Endothelial cell of hepatic sinusoid (primary cell): ENCODE results near the gene FAM72B.
"Not testable (repeated sequence)": the region's sequence is repeated elsewhere in the genome, so short reads cannot be mapped to it uniquely, and the experiment has no call there.

Experiments
- in situ Hi-C: cut with HindIII; loops from 2 replicates; pipeline ENCODE4 v1.10.0; 2017; ENCODE audit warnings: low sequenced_read_pairs

FAM72B gene

DNA sequence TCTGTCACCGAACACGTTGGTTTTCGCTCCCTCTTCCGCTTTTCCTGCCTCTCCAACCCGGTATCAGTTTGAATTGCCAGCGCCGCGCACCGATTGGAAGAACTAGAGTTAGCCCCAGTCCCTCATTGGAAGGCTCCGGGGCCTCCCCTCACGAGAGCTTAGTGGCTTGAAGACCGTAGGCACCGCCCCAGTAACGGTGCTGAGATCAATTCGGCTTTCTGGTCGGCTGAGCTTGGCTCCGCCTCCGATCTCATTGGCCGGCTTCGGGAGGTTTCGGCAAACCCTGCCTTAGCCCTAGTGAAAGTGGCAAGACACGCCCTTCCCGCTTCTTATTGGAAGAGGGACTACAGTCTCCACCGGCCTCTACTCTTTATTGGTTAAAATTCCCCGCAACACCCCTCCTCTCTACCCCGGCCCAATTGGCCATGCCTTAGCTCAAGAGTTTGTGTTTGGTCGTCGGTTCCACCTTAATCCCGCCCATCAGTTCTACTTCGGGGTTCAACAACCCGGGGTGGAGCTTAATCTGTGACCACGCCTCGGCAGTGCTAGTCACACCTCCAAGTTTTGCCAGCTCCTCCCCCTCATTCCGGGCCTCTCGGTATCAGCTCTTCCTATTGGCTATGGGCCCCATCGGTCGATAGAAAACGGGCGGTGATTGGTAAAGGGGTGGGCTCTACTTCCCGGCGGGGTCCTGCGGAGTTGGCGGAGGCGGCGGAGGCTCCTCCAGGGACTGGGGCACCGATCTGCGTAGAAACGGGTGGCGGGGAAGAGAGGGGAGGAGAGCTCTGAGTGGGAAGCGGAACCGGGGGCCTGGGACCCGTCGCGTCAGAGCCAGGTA lies at the start of gene FAM72B, which contains the start of gene SRGAP2C:
FAM72B (minus strand) TSS at position 51 of the 838 bp plus-strand sequence. CDS start 851 bp downstream, outside the sequence.
SRGAP2C (plus strand) TSS at position 686 of the 838 bp plus-strand sequence. CDS start 2,472 bp downstream, outside the sequence.
- in situ Hi-C loops = not testable (repeated sequence)

DNA sequence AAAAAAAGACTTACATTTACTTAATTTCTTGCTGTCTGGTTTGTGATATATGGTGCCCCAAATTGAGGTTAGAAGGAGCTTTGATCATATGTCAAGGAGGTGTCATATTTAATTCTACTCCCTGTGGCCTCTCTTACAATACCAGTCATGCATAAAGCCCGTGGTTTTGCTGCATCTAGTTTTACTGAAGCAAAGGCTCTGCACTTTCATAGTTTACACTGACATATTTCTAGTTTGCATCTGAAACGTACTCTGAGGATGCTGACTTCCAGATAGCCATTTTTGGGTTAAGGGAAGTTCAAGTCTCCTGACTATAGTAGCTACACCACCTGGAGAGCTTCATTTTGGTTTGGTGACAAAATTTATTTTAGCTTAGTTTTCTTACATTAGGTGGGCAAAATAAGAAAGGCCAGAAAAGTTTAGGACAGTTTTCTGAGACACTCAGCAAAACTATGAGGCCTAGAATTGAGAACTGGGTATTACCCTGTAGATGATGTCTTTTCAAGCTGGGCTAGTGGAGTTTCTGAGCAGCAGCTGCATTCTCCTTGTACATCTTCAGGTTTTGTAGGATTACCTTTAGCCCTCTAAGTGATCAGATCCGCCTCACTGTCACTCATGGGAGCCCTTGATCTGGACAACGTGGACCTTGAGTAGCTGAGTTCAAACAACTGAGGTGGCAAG lies 48.4 kb upstream of the FAM72B start:
- in situ Hi-C loops = not testable (repeated sequence)

DNA sequence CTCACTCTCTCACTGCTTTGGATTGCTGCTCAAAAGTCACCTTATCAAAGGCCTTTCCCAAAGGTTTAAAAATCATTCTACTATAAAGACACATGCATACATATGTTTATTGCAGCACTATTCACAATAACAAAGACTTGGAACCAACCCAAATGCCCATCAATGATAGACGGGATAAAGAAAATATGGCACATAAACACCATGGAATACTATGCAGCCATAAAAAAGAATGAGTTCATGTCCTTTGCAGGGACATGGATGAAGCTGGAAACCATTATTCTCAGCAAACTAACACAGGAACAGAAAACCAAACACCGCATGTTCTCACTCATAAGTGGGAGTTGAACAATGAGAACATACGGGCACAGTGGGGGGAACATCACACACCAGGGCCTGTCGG lies 46.5 kb upstream of the FAM72B start:
- in situ Hi-C loops = not testable (repeated sequence)

DNA sequence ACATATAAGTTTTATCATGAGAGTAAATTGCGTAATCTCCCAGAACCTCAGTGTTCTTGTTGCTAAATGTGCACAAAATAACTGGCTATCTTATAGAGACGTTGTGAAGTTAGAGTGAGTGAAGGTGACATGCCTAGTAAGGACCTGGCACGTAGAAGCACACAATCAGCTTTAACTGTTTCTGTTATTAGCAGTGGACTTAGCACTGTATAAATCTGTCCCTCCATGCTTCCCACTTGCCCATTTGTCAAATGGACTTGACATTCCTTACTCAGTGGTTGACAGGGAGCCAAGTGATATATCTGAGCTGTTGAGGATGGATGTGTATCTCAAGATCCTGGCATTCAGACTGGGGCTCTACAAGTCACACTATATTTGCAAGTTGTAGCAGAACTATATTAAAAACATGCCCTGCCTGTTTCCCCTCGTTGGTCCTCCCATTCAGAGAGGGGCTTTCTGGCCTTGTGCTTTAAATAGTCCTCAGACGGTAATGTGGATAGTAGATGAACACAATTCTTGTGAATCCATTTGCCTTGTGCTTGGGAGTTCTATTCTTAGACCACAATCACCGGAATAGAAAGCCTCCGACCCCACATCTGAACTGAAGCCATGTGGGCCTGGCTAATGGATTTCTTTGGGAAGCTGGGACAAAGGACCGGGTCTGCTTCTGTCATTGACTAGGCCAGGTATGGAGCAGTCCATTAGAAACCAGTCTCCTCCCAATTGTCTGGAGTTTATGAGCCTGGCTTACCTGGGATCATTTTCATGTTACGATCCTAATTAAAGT lies 43.6 kb upstream of the FAM72B start:
- in situ Hi-C loops = not testable (repeated sequence)

DNA sequence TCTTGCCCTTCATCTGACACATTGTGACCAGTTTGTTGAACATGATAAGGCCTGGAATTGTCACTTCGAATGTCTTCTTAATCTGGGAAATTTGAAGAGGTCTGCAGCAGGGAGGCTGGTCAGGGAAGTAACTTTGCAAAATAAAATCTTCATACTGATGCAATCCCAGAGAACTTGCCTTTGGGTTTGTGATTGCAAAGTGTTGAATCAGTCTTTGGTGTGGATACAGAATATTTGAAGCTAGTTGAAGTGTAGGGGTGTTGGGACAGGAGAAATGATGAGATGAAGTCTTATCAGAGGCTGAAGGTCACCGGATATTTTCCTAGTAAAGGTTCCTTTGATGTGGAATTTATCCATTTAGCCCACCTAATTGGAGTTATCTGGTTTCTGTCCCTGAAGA lies 42.8 kb upstream of the FAM72B start:
- in situ Hi-C loops = not testable (repeated sequence)

DNA sequence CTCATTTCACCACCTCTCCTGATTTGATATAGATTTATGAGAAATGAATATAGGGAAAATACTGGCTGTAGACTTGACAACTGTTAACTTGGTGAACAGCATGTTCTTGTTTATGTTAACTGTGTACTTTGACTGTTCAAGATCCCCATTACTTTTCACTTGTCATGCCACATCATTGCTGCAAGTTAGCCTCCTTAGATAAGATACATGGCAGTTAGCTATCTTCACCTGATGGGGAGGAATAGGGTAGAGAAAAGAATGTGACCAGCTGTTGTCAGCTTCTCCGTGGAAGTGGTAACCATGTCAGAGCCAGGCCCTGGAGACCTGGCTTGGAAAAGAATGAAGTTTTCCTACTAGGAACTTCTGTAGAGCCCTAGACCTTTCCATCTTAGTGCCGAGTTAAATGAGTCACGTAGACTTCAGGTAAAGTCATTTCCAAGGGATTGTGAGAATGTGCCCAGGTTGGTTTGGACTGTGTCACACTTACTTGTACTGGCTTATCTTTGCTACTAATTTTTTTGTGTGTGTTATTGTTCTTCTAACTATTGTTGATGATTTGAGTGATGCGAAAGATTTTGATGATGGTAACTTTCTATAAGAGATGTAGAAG lies 42.3 kb upstream of the FAM72B start:
- in situ Hi-C loops = not testable (repeated sequence)

DNA sequence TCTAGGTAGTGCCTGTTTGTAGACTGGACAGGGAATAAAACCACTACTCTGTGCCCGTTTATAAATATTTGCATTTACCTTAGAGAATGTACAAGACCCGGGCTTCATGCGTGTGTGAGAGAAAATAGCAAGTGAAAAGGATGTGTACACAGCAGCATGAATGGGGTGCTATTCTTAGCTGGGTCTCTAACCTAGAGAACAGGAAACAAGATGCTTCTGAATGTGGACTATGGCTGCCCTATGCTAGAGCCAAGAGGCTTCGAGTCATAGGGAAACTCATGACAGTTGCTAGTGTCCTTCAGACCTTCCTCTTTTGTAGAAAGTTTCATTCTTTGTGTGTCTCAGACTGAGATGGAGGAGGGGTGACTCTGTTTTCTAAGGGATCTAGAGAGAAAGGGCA lies 40.6 kb upstream of the FAM72B start:
- in situ Hi-C loops = not testable (repeated sequence)

DNA sequence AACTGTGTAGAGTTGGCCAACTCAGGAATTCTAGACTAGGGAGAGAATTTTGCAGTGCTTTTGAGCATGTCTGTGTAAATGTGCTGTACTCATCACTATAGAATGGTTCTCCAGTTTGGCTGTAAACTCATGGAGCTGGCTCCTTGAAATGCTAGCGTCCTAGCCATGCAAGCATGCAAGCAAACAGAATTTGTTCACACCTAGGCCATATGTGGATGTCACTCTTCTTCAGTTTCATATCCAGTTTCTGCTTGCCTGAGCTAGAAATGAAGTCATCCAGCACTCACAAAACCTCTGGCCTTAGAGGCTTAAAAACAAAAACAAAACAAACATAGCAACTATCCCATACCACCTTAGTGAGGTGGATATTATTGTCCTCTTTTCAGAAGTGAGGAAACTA lies 37.6 kb upstream of the FAM72B start:
- in situ Hi-C loops = not testable (repeated sequence)

DNA sequence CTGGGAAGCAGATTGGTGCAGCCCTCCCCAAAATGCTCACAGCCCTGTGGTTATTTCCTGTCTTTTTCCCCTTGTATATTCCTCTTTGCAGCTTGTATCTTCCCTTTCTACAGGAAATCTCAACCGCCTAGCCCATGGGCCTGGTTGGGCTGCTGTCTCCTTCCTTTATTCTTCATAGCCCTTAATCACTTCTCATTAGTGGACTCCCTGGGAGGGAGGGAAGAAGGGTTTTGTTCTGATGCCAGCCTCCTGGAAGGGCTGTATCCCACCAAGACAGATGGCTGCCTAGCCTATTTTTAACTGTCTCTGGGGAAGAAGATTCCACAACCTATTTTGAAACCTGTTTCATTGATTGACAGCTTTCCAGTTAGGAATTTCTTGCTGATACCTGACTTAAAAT lies 32.5 kb upstream of the FAM72B start:
- in situ Hi-C loops = not testable (repeated sequence)

DNA sequence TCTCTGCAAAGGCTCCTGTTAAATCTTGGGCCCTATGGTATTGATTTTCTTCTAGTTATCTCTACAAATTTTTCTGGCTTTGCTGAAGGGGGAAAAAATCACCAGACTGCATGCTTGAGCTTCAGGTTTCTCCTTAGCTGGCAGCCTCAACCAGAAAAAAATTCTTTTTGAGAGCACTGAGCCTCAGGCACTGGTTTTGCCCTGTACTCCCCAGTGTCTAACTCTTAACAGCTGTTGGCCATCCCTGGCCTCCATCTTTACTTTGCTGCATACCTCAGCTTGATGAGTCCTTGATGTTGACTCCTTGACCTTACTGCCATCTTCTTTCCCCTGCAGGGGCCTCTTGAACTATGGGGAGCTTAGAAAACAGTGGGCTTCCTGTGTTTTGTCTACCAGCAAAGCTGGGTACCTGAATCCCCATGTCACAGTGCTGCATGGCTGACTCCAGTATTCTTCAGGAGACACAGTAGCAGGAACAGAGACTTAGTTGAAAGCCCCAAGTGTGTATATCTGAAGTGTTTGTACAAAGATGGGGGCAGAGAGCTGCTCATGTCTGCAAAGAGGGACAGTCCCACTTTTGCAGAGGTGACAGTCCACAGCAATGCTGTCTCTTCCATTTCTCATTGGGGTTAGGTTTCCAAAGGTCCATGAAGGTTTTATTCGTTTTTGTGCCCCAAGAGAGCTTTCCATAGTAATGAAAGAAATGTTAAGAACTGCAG lies 31.7 kb upstream of the FAM72B start:
- in situ Hi-C loops = not testable (repeated sequence)

DNA sequence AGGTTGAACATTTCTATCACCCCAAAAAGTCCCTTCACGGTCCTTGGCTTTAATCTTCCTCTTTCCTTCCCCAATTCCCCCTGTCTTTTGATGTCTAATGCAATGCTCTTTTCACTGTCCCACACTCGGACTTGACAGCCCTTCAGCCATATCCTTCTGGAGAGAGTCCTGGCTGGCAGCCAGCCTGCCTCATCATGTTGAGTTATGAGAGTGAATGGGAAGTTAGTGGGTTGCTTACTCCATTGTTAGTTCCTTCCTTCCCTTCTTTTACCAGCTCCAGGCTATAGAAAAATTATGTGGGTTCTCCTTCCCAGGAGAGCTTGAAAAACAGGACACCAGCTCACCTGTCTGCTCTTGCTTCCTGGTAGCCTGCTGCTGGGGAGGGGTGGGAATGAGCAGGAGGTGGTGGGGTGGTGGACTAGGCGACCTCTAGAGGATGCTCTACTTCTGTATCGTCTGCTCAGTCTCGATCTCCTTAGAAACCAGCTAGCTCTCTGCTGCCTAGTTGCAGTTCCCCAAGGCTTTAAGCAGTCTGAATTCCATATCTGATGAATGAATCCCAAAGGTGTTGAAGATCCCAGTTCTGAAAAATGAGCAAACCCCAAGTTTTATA lies 30.5 kb upstream of the FAM72B start:
- in situ Hi-C loops = not testable (repeated sequence)

DNA sequence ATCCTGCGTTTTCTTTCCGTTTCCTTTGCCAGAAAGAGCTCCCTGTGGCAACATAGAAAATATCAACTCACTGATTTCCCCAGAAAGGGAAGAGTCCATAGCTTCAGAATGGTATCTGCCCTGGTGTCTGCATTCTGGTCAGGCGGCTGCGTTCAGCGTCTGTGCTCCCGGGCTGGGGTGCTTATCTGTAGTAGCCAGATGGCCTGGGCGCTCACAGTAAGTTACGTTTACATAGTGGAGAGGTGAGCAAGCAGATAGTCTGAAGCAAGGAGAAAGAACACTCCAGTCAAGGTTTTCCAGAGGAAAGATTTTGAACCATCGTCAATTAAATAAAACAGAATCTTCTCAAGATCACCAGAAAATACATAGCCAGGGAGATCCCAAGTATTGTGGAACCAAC lies 29.4 kb upstream of the FAM72B start:
- in situ Hi-C loops = not testable (repeated sequence)

DNA sequence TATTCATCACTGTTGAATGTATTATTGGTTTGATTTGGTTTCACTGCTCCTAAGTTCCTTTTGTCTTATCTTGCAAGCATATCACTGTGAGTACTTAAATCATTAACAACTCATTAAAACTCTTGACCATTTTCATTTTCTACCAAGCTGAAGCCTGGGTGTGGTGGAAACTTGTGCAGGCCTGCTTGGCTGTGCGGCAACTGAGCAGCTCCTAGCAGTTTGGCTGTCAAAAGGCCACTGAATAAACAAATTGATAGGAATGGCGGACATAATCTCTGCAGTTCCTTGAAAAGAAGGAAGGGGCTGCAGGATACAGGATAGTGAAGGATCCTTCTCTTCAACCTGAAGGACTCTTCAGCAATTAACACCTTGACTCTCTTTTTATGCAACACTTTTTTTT lies 26.6 kb upstream of the FAM72B start:
- in situ Hi-C loops = not testable (repeated sequence)

DNA sequence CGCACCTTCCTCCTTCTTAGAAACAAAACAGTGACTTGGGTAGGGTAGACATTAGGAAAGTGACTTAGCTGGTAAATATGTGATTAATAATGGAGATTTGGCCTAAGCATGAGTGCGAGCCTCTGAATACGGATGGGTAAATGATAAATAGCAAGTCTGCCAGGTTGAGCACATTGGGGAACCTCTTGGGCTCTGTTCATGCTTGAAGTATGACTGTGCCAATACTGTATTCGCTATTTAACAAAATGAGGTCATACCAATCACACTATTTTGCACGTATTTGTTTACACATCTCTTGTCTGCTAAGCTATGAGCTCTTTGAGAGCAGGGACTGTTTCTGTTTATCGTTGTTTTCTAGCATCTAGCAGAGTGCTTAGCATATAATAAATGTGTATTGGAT lies 24.2 kb upstream of the FAM72B start:
- in situ Hi-C loops = not testable (repeated sequence)

DNA sequence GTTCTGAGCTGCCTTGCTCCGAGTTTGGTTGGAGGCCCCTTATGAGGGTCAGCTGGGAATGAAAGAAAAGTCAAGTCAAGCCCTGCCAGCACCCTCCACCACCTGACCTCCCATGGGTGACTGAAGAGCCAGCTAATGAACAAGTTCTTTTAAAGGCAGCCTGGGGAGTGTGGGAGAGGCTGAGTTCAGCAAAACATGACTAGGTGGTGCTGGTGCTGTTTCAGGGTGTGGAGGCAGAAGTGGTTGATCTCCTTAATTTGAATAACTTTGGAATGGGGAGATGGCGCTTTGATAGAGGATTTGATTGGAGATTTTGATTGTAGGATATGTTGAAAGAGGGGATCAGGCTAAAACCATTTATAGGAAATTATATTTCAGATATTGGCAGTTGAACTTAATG lies 23.2 kb upstream of the FAM72B start:
- in situ Hi-C loops = not testable (repeated sequence)

DNA sequence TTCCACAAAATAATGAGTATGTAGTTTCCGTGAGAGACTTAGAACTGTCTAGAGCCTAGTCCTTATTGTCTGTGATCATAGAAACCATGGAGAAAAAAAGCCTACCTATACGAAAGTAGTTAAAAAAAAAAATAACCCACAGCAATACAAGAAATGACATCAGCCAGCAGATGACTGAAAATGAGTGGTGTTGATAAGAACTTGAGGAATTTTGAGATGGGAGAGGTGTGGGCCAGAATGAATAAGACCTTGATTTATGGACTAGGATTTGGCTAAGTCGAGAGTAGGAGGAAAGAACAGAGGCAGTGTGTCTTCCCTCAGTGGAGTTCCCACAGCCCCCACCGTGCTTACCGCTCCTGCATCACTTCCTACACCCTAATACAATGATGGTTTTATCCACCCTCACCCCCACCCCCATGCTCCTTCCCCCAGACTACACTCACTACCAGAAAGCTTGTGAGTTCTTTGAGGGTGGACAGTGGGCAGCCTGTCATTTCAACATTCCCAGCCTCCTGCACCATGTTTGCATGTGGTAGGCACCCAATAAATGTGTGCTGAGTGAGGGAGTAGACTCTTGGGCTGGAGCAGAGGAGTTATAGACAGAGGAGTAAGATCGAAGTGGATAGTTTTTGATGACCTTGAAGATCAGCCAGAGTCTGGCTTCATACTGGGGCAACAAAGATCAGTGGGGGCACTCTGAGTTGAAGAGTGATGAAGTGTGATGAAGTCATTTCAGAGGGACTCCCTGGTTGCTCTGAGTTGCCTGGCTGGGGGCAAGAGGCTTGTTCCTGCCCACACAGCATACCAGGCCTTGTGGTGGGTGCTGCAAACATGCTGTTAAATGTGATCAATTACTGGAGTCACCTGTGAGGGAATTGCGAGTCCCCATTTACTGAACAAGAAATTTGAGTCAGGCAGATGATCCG lies 21.9 kb upstream of the FAM72B start:
- in situ Hi-C loops = not testable (repeated sequence)

DNA sequence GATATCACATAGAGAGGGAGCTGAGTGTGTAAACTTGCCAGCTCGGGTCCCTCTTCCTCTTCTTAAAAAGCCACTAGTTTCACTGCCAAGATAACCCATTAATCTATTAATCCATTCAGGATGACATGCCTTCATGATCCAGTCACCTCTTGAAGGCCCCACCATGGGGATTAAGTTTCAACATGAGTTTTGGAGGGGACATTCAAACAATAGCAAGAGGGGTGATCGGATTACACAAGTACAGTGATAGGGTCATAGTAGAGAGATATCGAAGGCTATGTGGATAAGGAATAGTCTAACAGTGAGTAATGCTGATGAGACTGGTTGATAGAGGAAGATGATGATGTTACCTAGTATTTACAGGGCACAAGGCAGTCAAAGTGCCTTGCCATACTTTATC lies 18.8 kb upstream of the FAM72B start:
- in situ Hi-C loops = not testable (repeated sequence)
